H1 (cell line): ENCODE results near the gene PLD6. TPM values are rescaled to one million over a fixed set of nuclear protein-coding genes. Genes with fewer than 3 reads are reported as not detected.

Source experiments
- ASH2L ChIP-seq: fragments of 200-600, 300-600 bp; sonication (generic); IDR thresholded peaks from one replicate; pipeline ENCODE4 v1.7.1; 2017; ENCODE audit warnings: low read length
- CHD1 ChIP-seq: IDR thresholded peaks from 2 replicates; pipeline ENCODE4 v1.6.1; 2012; ENCODE audit warnings: low read depth, low read length, improper control_type of control experiment
- JUN ChIP-seq: IDR thresholded peaks from 2 replicates; pipeline ENCODE4 v1.6.1; 2011; ENCODE audit warnings: low read depth, mild to moderate bottlenecking, improper control_type of control experiment, low read length
- SP4 ChIP-seq: IDR thresholded peaks from 2 replicates; pipeline ENCODE4 v1.6.1; 2012; ENCODE audit warnings: low read length, inconsistent platforms
- SUZ12 ChIP-seq: fragments of 200-600 bp; sonication (generic); IDR thresholded peaks from 2 replicates; pipeline ENCODE4 v1.6.1; 2012; ENCODE audit warnings: mild to moderate bottlenecking, inconsistent platforms, low read length, moderate library complexity, mixed read lengths
- polyA plus RNA-seq, 7 experiments: library from polyadenylated mRNA; depleted of rRNA in 3 of 7; stranded (reverse) in 5 of 7; unstranded in 2 of 7; fragments of >200 nt in 5 of 7; fragments of 200-250 nt in 2 of 7; gene quantifications; 1 replicate in 5 of 7; 2 replicates in 1 of 7; 4 replicates in 1 of 7; pipeline versions ENCODE4 v1.2.1 to v1.2.3, GENCODE V29; 2011 to 2013; ENCODE audit warnings: missing spikeins in 2 of 7, mixed read lengths in 2 of 7
- total RNA-seq: library from RNA; stranded (reverse); fragmentation: NEBNext Ultra II Directional; extraction: Animal tissue kit (Norgen Biotek cat#: 25700); gene quantifications from 2 replicates; pipeline ENCODE4 v1.2.1, GENCODE V29; 2021
- TF ChIP-seq, protein P1 (sequence below): fragments of 300-600 bp; sonication (generic); IDR thresholded peaks from 2 replicates; pipeline ENCODE4 v1.7.1; 2012; ENCODE audit warnings: low read length, moderate library complexity, mild to moderate bottlenecking, inconsistent platforms; ENCODE audit not compliant: insufficient replicate concordance
- TF ChIP-seq, protein P2 (sequence below): IDR thresholded peaks from 2 replicates; pipeline ENCODE4 v1.6.1; 2011; ENCODE audit warnings: low read length, improper control_type of control experiment

The PLD6 gene
- total and polyA plus RNA-seq, 2 of the 8 experiments (the other 6 are each of a cell fraction or from before 2014, with no cell fraction given) = 0.20 to 0.22 TPM

DNA sequence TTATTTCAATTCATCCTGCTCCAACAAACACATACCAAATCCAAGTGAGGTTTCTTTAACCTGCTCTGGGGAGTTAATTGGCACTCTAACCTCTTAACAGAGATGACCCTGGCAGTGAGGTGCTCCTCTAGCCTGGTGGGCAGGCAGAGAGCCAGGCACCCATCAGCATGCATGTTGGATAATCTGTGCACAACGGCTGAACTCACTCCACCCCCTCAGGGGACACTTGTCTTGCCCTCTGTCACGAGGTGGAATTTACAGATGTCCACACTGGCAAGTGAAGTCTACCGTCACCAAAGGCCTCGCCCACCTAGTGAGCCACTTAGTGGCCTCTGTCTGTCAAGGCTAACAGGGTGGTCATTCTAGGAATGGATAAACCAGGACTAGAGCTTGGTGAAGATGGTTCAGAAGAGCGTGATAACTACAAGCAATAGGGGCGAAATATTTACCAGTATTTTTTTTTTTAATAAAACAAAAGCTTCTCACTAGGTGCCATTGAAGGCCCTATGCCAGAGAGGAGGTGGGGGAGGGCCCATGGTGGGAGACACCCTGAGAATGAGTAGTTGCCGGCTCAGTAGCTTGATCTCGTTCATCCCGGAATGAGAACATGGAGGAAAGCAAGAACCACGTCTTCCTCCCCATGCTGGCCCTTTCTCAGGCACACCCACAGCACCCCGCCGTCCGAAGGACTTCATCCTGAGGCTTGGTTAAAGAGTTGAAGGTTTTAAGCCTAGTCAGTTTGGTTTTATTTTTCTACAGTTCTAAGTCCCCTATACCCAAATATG is 25.2 kb downstream of the PLD6 start (continued):
- TF ChIP-seq, protein P1, sequence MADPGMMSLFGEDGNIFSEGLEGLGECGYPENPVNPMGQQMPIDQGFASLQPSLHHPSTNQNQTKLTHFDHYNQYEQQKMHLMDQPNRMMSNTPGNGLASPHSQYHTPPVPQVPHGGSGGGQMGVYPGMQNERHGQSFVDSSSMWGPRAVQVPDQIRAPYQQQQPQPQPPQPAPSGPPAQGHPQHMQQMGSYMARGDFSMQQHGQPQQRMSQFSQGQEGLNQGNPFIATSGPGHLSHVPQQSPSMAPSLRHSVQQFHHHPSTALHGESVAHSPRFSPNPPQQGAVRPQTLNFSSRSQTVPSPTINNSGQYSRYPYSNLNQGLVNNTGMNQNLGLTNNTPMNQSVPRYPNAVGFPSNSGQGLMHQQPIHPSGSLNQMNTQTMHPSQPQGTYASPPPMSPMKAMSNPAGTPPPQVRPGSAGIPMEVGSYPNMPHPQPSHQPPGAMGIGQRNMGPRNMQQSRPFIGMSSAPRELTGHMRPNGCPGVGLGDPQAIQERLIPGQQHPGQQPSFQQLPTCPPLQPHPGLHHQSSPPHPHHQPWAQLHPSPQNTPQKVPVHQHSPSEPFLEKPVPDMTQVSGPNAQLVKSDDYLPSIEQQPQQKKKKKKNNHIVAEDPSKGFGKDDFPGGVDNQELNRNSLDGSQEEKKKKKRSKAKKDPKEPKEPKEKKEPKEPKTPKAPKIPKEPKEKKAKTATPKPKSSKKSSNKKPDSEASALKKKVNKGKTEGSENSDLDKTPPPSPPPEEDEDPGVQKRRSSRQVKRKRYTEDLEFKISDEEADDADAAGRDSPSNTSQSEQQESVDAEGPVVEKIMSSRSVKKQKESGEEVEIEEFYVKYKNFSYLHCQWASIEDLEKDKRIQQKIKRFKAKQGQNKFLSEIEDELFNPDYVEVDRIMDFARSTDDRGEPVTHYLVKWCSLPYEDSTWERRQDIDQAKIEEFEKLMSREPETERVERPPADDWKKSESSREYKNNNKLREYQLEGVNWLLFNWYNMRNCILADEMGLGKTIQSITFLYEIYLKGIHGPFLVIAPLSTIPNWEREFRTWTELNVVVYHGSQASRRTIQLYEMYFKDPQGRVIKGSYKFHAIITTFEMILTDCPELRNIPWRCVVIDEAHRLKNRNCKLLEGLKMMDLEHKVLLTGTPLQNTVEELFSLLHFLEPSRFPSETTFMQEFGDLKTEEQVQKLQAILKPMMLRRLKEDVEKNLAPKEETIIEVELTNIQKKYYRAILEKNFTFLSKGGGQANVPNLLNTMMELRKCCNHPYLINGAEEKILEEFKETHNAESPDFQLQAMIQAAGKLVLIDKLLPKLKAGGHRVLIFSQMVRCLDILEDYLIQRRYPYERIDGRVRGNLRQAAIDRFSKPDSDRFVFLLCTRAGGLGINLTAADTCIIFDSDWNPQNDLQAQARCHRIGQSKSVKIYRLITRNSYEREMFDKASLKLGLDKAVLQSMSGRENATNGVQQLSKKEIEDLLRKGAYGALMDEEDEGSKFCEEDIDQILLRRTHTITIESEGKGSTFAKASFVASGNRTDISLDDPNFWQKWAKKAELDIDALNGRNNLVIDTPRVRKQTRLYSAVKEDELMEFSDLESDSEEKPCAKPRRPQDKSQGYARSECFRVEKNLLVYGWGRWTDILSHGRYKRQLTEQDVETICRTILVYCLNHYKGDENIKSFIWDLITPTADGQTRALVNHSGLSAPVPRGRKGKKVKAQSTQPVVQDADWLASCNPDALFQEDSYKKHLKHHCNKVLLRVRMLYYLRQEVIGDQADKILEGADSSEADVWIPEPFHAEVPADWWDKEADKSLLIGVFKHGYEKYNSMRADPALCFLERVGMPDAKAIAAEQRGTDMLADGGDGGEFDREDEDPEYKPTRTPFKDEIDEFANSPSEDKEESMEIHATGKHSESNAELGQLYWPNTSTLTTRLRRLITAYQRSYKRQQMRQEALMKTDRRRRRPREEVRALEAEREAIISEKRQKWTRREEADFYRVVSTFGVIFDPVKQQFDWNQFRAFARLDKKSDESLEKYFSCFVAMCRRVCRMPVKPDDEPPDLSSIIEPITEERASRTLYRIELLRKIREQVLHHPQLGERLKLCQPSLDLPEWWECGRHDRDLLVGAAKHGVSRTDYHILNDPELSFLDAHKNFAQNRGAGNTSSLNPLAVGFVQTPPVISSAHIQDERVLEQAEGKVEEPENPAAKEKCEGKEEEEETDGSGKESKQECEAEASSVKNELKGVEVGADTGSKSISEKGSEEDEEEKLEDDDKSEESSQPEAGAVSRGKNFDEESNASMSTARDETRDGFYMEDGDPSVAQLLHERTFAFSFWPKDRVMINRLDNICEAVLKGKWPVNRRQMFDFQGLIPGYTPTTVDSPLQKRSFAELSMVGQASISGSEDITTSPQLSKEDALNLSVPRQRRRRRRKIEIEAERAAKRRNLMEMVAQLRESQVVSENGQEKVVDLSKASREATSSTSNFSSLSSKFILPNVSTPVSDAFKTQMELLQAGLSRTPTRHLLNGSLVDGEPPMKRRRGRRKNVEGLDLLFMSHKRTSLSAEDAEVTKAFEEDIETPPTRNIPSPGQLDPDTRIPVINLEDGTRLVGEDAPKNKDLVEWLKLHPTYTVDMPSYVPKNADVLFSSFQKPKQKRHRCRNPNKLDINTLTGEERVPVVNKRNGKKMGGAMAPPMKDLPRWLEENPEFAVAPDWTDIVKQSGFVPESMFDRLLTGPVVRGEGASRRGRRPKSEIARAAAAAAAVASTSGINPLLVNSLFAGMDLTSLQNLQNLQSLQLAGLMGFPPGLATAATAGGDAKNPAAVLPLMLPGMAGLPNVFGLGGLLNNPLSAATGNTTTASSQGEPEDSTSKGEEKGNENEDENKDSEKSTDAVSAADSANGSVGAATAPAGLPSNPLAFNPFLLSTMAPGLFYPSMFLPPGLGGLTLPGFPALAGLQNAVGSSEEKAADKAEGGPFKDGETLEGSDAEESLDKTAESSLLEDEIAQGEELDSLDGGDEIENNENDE = no peak
- TF ChIP-seq ASH2L (no peak), SUZ12 (no peak), CHD1 (no peak), SP4 (no peak), JUN (no peak)
- TF ChIP-seq, protein P2, sequence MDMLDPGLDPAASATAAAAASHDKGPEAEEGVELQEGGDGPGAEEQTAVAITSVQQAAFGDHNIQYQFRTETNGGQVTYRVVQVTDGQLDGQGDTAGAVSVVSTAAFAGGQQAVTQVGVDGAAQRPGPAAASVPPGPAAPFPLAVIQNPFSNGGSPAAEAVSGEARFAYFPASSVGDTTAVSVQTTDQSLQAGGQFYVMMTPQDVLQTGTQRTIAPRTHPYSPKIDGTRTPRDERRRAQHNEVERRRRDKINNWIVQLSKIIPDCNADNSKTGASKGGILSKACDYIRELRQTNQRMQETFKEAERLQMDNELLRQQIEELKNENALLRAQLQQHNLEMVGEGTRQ = no peak
